HG02571 (cell line): ENCODE data around the gene L1CAM.

Experiments used
- ATAC-seq: cut with Tn5 transposase; IDR thresholded peaks from one replicate; pipeline ENCODE4 v1.9.1; 2021; ENCODE audit warnings: mild to moderate bottlenecking, moderate library complexity; ENCODE audit not compliant: unreplicated experiment

The L1CAM gene

GRCh38 chrX:153866302-153867019 lies 19.5 kb downstream of the L1CAM start:
- no peak for ATAC-seq

- ATAC-seq = no peak
These were observed 20.3 kb downstream of the L1CAM start for GRCh38 chrX:153865685-153866084.

- no peak for ATAC-seq
These were observed 20.7 kb downstream of the L1CAM start for GRCh38 chrX:153865321-153865580.

- no peak for ATAC-seq
These were observed 21.2 kb downstream of the L1CAM start for GRCh38 chrX:153864561-153865320.

GRCh38 chrX:153864101-153864500 lies 21.9 kb downstream of the L1CAM start:
- no peak for ATAC-seq

- ATAC-seq = no peak
These were observed 22.6 kb downstream of the L1CAM start for GRCh38 chrX:153863251-153863991.

GRCh38 chrX:153862369-153863250 lies 23.4 kb downstream of the L1CAM start:
- ATAC-seq = no peak

GRCh38 chrX:153861733-153862310 lies 24.2 kb downstream of the L1CAM start:
- ATAC-seq = no peak

GRCh38 chrX:153861151-153861550 lies 24.8 kb downstream of the L1CAM start:
- ATAC-seq = no peak

- ATAC-seq = no peak
These were observed 28.5 kb downstream of the L1CAM start for GRCh38 chrX:153857348-153857903.

GRCh38 chrX:153854702-153855101 lies 31.3 kb downstream of the L1CAM start:
- no peak for ATAC-seq

- no peak for ATAC-seq
These were observed 32.1 kb downstream of the L1CAM start for GRCh38 chrX:153853902-153854267.

GRCh38 chrX:153853180-153853901 lies 32.6 kb downstream of the L1CAM start:
- ATAC-seq = no peak

- ATAC-seq = no peak
These were observed 34.0 kb downstream of the L1CAM start for GRCh38 chrX:153851981-153852380.

GRCh38 chrX:153848325-153848724 lies 37.6 kb downstream of the L1CAM start:
- no peak for ATAC-seq

- no peak for ATAC-seq
These were observed 40.1 kb downstream of the L1CAM start for GRCh38 chrX:153845842-153846241.

- no peak for ATAC-seq
These were observed 40.8 kb downstream of the L1CAM start for GRCh38 chrX:153845195-153845594.

- no peak for ATAC-seq
These were observed 41.4 kb downstream of the L1CAM start for GRCh38 chrX:153844509-153845082.

- ATAC-seq = no peak
These were observed 49.1 kb downstream of the L1CAM start for GRCh38 chrX:153836921-153837320.
